H9 (cell line): Measurements from ENCODE around the gene EIF3D. TPM values are rescaled to one million over a fixed set of nuclear protein-coding genes. Genes with fewer than 3 reads are reported as not detected.
A peak's percentile ranks its signal among the peaks of the same experiment; 100 is the strongest.

Experiments
- DNase-seq: peaks from one replicate; pipeline ENCODE4 v3.0.0-alpha.2; 2017
- H2AFZ ChIP-seq: one replicate; pipeline ENCODE4 v1.6.1; 2013; ENCODE audit warnings: mild to moderate bottlenecking, low read length, control low read depth, moderate library complexity
- H2AK5ac ChIP-seq: 2 replicates; pipeline ENCODE4 v1.6.1; 2013; ENCODE audit warnings: low read length, control low read depth, mixed read lengths; ENCODE audit not compliant: insufficient read length
- H2BK120ac ChIP-seq: one replicate; pipeline ENCODE4 v1.6.1; 2013; ENCODE audit warnings: low read depth, mild to moderate bottlenecking, low read length, control low read depth, inconsistent platforms; ENCODE audit not compliant: poor library complexity, severe bottlenecking
- H2BK12ac ChIP-seq: 2 replicates; pipeline ENCODE4 v1.6.1; 2013; ENCODE audit warnings: low read length, control low read depth, mixed read lengths, low read depth; ENCODE audit not compliant: insufficient read length
- H2BK15ac ChIP-seq: 2 replicates; pipeline ENCODE4 v1.6.1; 2013; ENCODE audit warnings: low read depth, low read length, control low read depth
- H2BK20ac ChIP-seq: one replicate; pipeline ENCODE4 v1.6.1; 2013; ENCODE audit warnings: low read depth, mild to moderate bottlenecking, low read length, control low read depth, inconsistent platforms; ENCODE audit not compliant: poor library complexity, severe bottlenecking
- H2BK5ac ChIP-seq: 2 replicates; pipeline ENCODE4 v1.6.1; 2013; ENCODE audit warnings: low read length, control low read depth, mixed read lengths; ENCODE audit not compliant: insufficient read length
- H3K14ac ChIP-seq: 2 replicates; pipeline ENCODE4 v1.6.1; 2013; ENCODE audit warnings: low read length, control low read depth; ENCODE audit not compliant: insufficient read depth
- H3K18ac ChIP-seq: 2 replicates; pipeline ENCODE4 v1.6.1; 2013; ENCODE audit warnings: low read depth, mild to moderate bottlenecking, mixed read lengths, low read length, control low read depth; ENCODE audit not compliant: insufficient read length
- H3K23ac ChIP-seq: 2 replicates; pipeline ENCODE4 v1.6.1; 2013; ENCODE audit warnings: low read length, control low read depth, mixed read lengths, low read depth; ENCODE audit not compliant: insufficient read length
- H3K23me2 ChIP-seq: 2 replicates; pipeline ENCODE4 v1.6.1; 2013; ENCODE audit warnings: low read depth, mild to moderate bottlenecking, mixed read lengths, low read length, control low read depth; ENCODE audit not compliant: insufficient read length, poor library complexity, severe bottlenecking
- H3K27ac ChIP-seq: 2 replicates; pipeline ENCODE4 v1.5.1; 2013; ENCODE audit warnings: low read length, control low read depth, mixed read lengths, low read depth; ENCODE audit not compliant: insufficient read length
- H3K27me3 ChIP-seq: 2 replicates; pipeline ENCODE4 v1.6.1; 2013; ENCODE audit warnings: low read length, control low read depth, inconsistent platforms; ENCODE audit not compliant: insufficient read depth
- H3K4ac ChIP-seq: 2 replicates; pipeline ENCODE4 v1.6.1; 2013; ENCODE audit warnings: low read depth, mild to moderate bottlenecking, control low read depth, inconsistent platforms, low read length, moderate library complexity
- H3K4me1 ChIP-seq: 2 replicates; pipeline ENCODE4 v1.6.1; 2013; ENCODE audit warnings: low read length, control low read depth, inconsistent platforms; ENCODE audit not compliant: insufficient read depth
- H3K4me2 ChIP-seq: 2 replicates; pipeline ENCODE4 v1.6.1; 2013; ENCODE audit warnings: low read length, control low read depth, mixed read lengths; ENCODE audit not compliant: insufficient read length, insufficient read depth
- H3K56ac ChIP-seq: 2 replicates; pipeline ENCODE4 v1.6.1; 2013; ENCODE audit warnings: low read depth, mild to moderate bottlenecking, mixed read lengths, low read length, control low read depth; ENCODE audit not compliant: insufficient read length
- H3K79me1 ChIP-seq: 2 replicates; pipeline ENCODE4 v1.6.1; 2013; ENCODE audit warnings: low read depth, mild to moderate bottlenecking, moderate library complexity, low read length, control low read depth, inconsistent platforms; ENCODE audit not compliant: insufficient read depth, poor library complexity, severe bottlenecking
- H3K79me2 ChIP-seq: 2 replicates; pipeline ENCODE4 v1.6.1; 2013; ENCODE audit warnings: low read length, control low read depth, inconsistent platforms; ENCODE audit not compliant: insufficient read depth
- H3K9ac ChIP-seq: 2 replicates; pipeline ENCODE4 v1.6.1; 2013; ENCODE audit warnings: low read length, control low read depth, mixed read lengths; ENCODE audit not compliant: insufficient read length; ENCODE audit errors: extremely low read depth
- H3K9me3 ChIP-seq: one replicate; pipeline ENCODE4 v1.6.1; 2013; ENCODE audit warnings: low read depth, low read length, inconsistent platforms; ENCODE audit not compliant: control insufficient read depth
- H3T11ph ChIP-seq: one replicate; pipeline ENCODE4 v1.6.1; 2013; ENCODE audit warnings: mild to moderate bottlenecking, low read length, control low read depth, inconsistent platforms
- H4K20me1 ChIP-seq: one replicate; pipeline ENCODE4 v1.6.1; 2013; ENCODE audit not compliant: control insufficient read depth, insufficient read length, insufficient read depth
- H4K5ac ChIP-seq: 2 replicates; pipeline ENCODE4 v1.6.1; 2013; ENCODE audit warnings: low read depth, mild to moderate bottlenecking, mixed read lengths, low read length, control low read depth; ENCODE audit not compliant: insufficient read length
- H4K8ac ChIP-seq: replicated peaks from 2 replicates; pipeline ENCODE4 v1.6.1; 2013; ENCODE audit warnings: low read length, control low read depth, mixed read lengths, low read depth; ENCODE audit not compliant: insufficient read length
- H4K91ac ChIP-seq: 2 replicates; pipeline ENCODE4 v1.6.1; 2013; ENCODE audit warnings: low read depth, mild to moderate bottlenecking, moderate library complexity, mixed read lengths, low read length, control low read depth; ENCODE audit not compliant: insufficient read length
- H3K27ac Mint-ChIP-seq, 3 experiments: 2 replicates in 2 of 3; 3 replicates in 1 of 3; pipeline ENCODE4 v1.8.0; 2020 to 2021; ENCODE audit warnings: mixed read lengths in 3 of 3, mild to moderate bottlenecking in 1 of 3, moderate library complexity in 1 of 3
- H3K27me3 Mint-ChIP-seq: 2 replicates; pipeline ENCODE4 v1.8.0; 2021; ENCODE audit warnings: low read depth, mild to moderate bottlenecking, moderate library complexity, mixed read lengths
- H3K36me3 Mint-ChIP-seq, 3 experiments: 2 replicates in 2 of 3; 3 replicates in 1 of 3; pipeline ENCODE4 v1.8.0; 2020 to 2021; ENCODE audit warnings: low read depth in 3 of 3, mixed read lengths in 3 of 3; ENCODE audit not compliant: insufficient read depth in 1 of 3
- H3K4me1 Mint-ChIP-seq, 2 experiments: 2 replicates each; pipeline ENCODE4 v1.8.0; 2020; ENCODE audit warnings: mixed read lengths in 2 of 2
- H3K4me3 Mint-ChIP-seq, 2 experiments: 2 replicates in 1 of 2; 3 replicates in 1 of 2; pipeline ENCODE4 v1.8.0; 2020 to 2021; ENCODE audit warnings: mild to moderate bottlenecking in 2 of 2, mixed read lengths in 2 of 2, moderate library complexity in 1 of 2
- H3K9me3 Mint-ChIP-seq, 2 experiments: 2 replicates in 1 of 2; 3 replicates in 1 of 2; pipeline ENCODE4 v1.8.0; 2020; ENCODE audit warnings: mild to moderate bottlenecking in 2 of 2, mixed read lengths in 2 of 2, moderate library complexity in 1 of 2
- CTCF ChIP-seq: fragments of 200-600 bp; sonication (generic); conservative IDR thresholded peaks from 3 replicates; pipeline ENCODE4 v1.8.0; 2021; ENCODE audit warnings: antibody characterized with exemption, mild to moderate bottlenecking
- WGBS: extraction: QIAGEN DNeasy Blood & Tissue Kit; methylation state at CpG from one replicate; pipeline ENCODE4 v1.1.7; 2013; ENCODE audit warnings: missing lambda C conversion rate, low lambda C conversion rate, mixed read lengths; ENCODE audit not compliant: insufficient read length; ENCODE audit errors: extremely low coverage; 5-methylcytosine and 5-hydroxymethylcytosine counted together
- total RNA-seq: library from RNA; stranded (reverse); gene quantifications from 2 replicates; pipeline ENCODE4 v1.2.1, GENCODE V29; 2021

EIF3D gene
- total RNA-seq, 1 experiment from 2014 or later = 198 TPM

- Histone ChIP-seq H3K14ac (no peak overlapping the region), H4K20me1 (no peaks in the 10 kb centered on the region), H3K4ac (no peak overlapping the region), H3K23me2 (no peaks in the 10 kb centered on the region), H3K4me2 (no peak overlapping the region), H3K9me3 (no peaks in the 10 kb centered on the region), H2BK12ac (no peak overlapping the region), H2AK5ac (no peak overlapping the region), H3K9ac (no peak overlapping the region), H3K27ac (no peak overlapping the region), H3K79me2 (no peaks in the 10 kb centered on the region), H2BK5ac (no peak overlapping the region), H3K18ac (no peak overlapping the region), H2BK20ac (no peak overlapping the region), H3K4me1 (peaks cover 2% of the 10 kb centered on the region; the same call in 1 of the 2 replicates), H2AFZ (no peak overlapping the region), H3K79me1 (no peaks in the 10 kb centered on the region), H4K8ac (no peak overlapping the region), H3T11ph (no peak overlapping the region), H3K23ac (no peak overlapping the region), H4K91ac (no peak overlapping the region), H2BK120ac (no peak overlapping the region), H3K56ac (no peak overlapping the region), H2BK15ac (no peak overlapping the region), H4K5ac (no peak overlapping the region), H3K27me3 (no peaks in the 10 kb centered on the region)
- TF ChIP-seq CTCF = no peak
- H3K36me3 Mint-ChIP-seq = peaks cover 0 to 12% (median 7%) of the 10 kb centered on the region in 3 experiments; a peak in 4 of 7 replicates
- no peak for DNase-seq
- H3K27ac Mint-ChIP-seq = peak overlapping the region in 2 of 3 experiments; percentile 81 to 82; a peak in 3 of 7 replicates
- peaks cover 18 to 21% of the 10 kb centered on the region in 2 experiments for H3K4me1 Mint-ChIP-seq
- H3K27me3 Mint-ChIP-seq = 0 out of 2 replicates have a peak, but pooled peaks cover 2% of the 10 kb centered on the region
- no peak overlapping the region for H3K4me3 Mint-ChIP-seq
- H3K9me3 Mint-ChIP-seq = no peaks in the 10 kb centered on the region
- no CpG with 5 or more reads among the region's 25 CpGs for WGBS
These were observed 63.5 kb downstream of the EIF3D start for GRCh38 chr22:36465232-36466021.
